ENCODE results near the gene WFDC1.
"Not testable (repeated sequence)": the region's sequence is repeated elsewhere in the genome, so short reads cannot be mapped to it uniquely, and the experiment has no call there.

WFDC1 gene

DNA sequence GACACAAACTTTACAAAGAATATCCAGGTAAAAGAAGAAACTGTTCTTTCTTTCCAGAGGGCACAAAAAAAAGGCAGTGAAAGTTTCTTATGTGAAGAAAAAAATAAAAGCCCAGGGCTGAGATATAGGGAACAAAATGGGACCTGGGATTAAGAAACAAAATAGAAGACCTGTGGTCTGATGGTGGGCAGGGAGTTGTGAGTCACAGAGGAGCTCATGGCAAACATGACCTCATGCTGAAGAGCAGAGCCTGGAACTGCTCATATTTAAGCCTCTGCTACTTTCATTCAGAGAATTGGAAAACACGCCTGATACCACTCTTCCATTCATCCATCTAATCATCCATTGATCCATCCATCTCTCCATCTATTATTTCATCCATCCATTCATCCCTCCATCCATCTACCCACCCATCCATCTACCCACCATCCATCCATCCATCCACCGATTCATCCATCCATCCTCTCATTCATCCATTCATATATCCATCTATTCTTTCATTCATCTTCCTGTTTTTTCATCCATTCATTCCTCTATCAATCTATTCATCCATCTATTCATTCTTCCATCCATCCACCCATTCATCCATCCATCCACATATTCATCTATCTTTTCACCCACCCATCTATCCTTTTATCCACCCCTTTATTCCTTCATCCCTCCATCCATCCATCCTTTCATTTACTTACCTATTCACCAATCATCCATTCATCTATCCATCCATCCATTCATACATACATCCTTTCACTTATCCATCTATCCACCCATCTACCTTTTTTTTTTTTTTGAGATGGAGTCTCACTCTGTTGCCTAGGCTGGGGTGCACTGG, 30.0 kb downstream of the WFDC1 start:
- H3K36me3 Mint-ChIP-seq = no peaks in the 10 kb centered on the region
- no peak overlapping the region for H3K4me3 Mint-ChIP-seq
- H3K27ac Mint-ChIP-seq = no peak overlapping the region
- H3K9me3 Mint-ChIP-seq = no peaks in the 10 kb centered on the region
- no peak for ATAC-seq
- peaks cover 11% of the 10 kb centered on the region for H3K27me3 Mint-ChIP-seq
- no peaks in the 10 kb centered on the region for H3K4me1 Mint-ChIP-seq

DNA sequence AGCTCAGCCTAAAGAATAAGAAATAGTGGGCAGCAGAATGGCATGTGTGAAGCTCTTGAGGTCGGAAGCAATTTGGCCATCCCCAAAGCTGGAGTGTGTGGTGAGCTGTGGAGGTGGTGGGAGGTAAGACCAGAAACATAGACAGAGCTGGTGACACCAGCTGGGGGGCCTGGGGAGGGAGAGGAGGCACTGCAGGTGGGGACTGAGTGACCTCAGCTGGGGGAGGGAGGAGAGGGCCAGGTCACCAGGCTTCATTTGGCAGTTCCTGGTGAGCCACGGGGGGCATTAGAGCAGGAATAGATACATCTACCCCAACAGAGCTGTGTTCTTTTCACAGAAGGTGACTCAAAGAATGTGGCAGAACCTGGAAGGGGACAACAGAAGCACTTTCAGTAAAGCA, 31.9 kb downstream of the WFDC1 start:
- no peak for ATAC-seq
- Mint-ChIP-seq H3K9me3 (no peaks in the 10 kb centered on the region), H3K4me3 (no peak overlapping the region), H3K27ac (no peak overlapping the region), H3K4me1 (no peaks in the 10 kb centered on the region), H3K27me3 (peaks cover 11% of the 10 kb centered on the region), H3K36me3 (no peaks in the 10 kb centered on the region)

DNA sequence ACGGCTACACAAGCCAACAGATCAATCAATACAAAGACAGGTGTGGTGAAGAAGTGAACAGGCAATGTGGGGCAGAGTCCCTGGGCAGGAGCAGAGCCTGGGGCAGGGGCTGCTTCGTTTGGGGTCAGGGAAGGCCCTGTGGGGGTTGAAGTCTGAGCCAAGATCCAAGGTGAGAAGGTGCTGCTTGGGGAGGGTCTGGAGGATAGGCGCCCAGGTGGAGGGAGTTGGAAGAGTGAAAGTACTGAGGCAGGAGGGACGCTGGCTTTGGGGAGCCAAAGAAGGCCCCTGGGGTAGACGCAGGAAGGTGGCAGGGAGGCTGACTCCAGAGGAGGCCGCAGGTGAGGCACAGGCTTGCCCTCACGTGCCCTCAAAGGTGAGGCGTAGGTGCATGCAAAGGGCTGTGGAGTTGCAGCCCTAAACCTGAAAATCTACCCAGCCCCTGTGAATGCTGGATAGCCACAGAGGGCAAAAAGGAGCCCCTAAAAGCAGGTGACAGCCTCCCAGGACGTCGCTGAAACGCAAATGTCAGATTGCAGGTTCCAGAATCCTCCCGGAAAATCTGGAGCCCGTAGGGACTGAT, 33.3 kb downstream of the WFDC1 start:
- Mint-ChIP-seq H3K27ac (no peak overlapping the region), H3K4me3 (no peak overlapping the region), H3K27me3 (peaks cover 20% of the 10 kb centered on the region), H3K36me3 (no peaks in the 10 kb centered on the region), H3K9me3 (no peaks in the 10 kb centered on the region), H3K4me1 (no peaks in the 10 kb centered on the region)
- no peak for ATAC-seq

DNA sequence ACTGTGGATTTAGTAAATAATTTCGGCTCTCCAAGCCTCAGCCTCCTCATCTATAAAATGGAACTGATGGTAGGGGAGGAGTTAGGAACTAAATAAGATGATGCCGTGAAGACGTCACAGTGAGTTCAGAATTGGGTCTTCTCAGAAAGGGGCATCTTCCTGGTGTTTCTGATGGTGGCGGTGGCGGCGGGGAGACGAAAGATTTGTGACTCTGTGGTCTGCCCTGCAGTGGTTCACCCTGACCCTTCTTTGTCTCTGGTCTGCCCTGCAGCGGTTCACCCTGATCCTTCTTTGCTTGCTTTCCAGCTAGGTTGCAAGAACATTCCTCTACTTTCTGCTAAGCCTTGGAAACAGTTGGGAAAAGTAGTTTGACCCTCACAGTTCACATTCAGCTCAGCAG, 34.3 kb downstream of the WFDC1 start:
- Mint-ChIP-seq H3K4me3 (no peak overlapping the region), H3K36me3 (no peaks in the 10 kb centered on the region), H3K4me1 (no peaks in the 10 kb centered on the region), H3K9me3 (no peaks in the 10 kb centered on the region), H3K27me3 (peaks cover 30% of the 10 kb centered on the region), H3K27ac (no peak overlapping the region)
- no peak for ATAC-seq

DNA sequence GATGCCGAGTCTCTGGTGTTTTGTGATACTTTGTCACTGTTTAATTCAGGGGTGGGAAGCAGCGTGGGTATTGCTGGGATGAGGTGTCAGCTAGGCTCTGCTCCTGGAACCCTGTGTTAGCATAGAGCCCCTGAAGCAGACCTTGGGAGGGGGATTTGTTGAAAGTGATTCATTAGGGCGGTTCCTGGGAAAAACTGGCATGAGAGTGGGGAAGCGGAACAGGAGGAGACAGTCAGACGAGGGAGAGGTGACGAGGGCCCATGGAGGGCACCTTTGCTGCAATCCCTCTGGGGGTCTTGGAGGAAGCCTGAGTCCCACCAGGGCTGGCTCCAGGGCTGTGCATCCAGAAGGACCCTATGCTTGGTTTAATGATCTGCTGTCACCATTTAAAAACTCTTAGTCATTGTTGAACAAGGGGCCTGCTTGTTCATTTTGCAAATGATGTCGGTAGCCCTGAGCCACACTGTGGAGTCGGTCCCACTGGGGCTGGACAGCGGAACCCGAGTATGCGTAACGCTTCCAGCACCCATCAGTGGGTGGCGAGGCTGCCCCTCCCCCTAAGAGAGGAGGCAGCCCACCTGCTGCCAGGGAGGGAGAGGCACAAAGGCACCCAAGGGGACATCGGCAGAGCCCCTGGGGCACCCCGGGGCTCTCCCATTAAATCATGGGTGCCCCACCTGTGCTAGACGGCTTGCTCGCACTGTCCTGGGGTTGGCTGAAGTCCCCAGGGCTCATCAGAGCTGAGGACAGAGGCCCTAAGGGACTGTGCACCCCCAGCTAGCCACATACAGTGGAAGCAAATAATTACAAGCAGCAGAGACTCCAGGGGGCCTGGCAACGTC, 35.4 kb downstream of the WFDC1 start:
- Mint-ChIP-seq H3K4me3 (no peak overlapping the region), H3K27me3 (peaks cover 36% of the 10 kb centered on the region), H3K4me1 (no peaks in the 10 kb centered on the region), H3K9me3 (peaks cover 3% of the 10 kb centered on the region), H3K36me3 (peaks cover 3% of the 10 kb centered on the region), H3K27ac (no peak overlapping the region)
- ATAC-seq = no peak

DNA sequence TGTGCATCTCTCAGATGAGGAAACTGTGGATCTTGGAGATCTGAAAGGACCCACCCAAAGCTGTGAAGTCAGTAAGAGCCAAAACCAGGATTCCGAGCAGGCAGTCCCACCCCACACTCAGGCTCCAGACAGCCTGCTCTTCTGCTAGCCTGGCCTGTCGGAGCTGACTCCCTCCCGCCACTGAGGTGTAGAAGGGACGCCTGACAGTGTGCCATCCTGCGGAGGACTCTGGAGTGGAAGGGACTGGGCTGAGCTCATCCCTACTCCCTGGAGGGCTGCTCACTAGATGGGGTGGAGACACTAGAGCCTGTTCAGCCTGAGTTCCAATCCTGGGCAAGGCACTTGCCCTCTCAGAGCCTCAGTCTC, 36.0 kb downstream of the WFDC1 start:
- ATAC-seq = no peak
- Mint-ChIP-seq H3K4me1 (no peaks in the 10 kb centered on the region), H3K9me3 (peaks cover 8% of the 10 kb centered on the region), H3K4me3 (no peak overlapping the region), H3K27ac (no peak overlapping the region), H3K27me3 (peaks cover 42% of the 10 kb centered on the region), H3K36me3 (peaks cover 9% of the 10 kb centered on the region)

DNA sequence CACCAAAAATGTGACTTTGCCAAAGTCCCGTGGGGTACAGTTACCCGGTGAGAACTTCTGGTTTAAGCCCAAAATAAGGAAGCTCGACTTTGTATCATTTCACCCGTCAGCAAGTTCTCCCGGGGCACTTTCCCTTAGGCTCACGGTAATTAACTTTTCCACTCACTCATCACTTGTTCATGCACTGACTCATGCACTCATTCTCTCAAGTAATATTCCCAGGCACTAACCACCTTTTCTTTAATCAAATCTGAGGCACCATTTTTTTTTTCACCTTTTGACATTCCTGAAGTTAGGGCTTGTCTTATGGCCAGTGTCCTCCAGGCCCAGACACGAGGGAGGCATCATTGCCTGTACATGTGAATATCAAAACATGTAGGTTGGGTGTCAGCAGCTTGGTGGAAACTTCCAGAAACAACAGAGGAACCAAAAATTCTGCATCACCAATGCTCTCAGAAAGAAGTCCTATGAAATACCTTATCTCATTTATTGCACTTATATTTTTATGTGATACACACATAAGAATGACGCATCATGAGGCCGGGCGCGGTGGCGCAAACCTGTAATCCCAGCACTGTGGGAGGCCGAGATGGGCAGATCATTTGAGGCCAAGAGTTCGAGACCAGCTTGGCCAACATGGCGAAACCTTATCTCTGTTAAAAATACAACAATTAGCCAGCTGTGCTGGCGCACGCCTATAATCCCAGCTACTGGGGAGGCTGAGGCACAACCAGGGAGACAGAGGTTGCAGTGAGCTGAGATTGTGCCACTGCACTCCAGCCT, 37.5 kb downstream of the WFDC1 start:
- Mint-ChIP-seq H3K4me1 (no peaks in the 10 kb centered on the region), H3K4me3 (no peak overlapping the region), H3K36me3 (peaks cover 12% of the 10 kb centered on the region), H3K27ac (no peak overlapping the region), H3K27me3 (peaks cover 46% of the 10 kb centered on the region), H3K9me3 (peaks cover 12% of the 10 kb centered on the region)
- ATAC-seq = no peak

DNA sequence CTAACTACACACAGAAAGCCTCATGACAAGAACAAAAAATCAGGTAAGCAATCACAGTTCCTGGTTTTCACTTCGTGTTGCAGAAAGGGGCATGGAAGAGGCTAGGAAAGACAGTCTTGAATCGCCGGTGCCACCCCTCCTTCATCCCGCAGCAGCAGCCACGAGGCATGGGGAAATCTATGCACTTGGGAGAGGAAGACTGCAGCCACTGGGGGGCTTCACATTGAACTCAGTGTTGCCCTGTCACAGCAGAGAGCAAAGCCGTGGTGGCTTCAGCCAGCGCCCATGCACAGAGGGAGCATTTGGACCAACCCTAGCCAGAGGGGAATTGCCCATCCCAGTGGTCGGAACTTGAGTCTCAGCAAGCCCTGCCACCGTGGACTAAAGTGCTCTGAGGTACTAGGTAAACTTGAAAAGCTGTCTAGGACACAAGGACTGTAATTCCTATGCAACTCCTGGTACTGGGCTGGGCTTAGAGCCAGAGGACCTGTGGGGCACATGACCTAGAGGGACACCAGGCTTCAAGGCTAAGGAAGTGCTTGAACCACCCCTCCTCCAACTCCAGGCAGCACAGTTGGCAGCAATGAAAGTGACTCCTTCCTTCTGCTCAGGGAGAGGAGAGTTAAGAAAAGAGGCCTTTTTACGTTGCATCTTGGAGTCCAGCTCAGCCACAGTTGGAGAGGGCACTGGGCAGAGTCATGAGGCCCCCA, 38.5 kb downstream of the WFDC1 start:
- H3K9me3 Mint-ChIP-seq = peaks cover 15% of the 10 kb centered on the region
- no peak for ATAC-seq
- peaks cover 38% of the 10 kb centered on the region for H3K27me3 Mint-ChIP-seq
- H3K4me3 Mint-ChIP-seq = no peak overlapping the region
- H3K27ac Mint-ChIP-seq = no peak overlapping the region
- H3K36me3 Mint-ChIP-seq = peaks cover 12% of the 10 kb centered on the region
- no peaks in the 10 kb centered on the region for H3K4me1 Mint-ChIP-seq

DNA sequence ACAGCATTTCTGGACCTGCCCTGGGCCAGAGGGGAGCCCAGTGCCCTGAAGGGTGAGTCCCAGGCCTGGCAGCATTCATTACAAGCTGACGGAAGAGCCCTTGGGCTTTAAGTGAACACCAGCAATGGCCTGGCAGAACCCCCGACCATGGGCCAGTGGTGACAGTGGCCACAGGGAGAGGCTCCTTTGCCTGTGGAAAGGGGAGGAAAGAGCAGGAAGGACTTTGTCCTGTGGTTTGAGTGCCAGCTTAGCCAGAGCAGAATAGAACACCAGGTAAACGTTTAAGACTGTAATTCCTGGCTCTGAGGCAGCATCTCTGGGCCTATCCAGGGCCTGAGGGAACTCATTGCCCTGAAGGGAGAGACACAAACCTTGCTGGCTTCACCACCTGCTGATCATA, 39.4 kb downstream of the WFDC1 start:
- Mint-ChIP-seq H3K27me3 (peaks cover 35% of the 10 kb centered on the region), H3K9me3 (peaks cover 15% of the 10 kb centered on the region), H3K4me1 (no peaks in the 10 kb centered on the region), H3K27ac (no peak overlapping the region), H3K4me3 (no peak overlapping the region), H3K36me3 (peaks cover 12% of the 10 kb centered on the region)
- ATAC-seq = no peak

DNA sequence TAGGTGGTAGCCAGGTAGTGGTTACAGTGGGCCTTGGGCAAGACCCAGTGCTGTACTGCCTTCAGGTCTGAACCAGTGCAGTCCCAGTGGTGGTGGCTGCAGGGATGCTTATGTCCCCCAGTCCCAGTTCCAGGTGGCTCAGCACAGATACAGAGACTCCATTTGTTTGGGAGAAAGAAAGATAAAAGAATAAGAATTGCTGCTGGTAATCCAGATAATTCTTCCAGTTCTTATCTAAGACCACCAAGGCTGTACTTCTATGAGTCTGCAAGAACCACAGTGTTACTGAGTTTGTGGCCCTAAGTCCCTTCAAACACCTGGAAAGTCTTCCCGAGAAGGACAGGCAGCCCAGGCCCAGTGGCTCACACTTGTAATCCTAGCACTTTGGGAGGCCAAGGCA, 39.8 kb downstream of the WFDC1 start:
- peaks cover 12% of the 10 kb centered on the region for H3K36me3 Mint-ChIP-seq
- no peak for ATAC-seq
- H3K27ac Mint-ChIP-seq = no peak overlapping the region
- peaks cover 15% of the 10 kb centered on the region for H3K9me3 Mint-ChIP-seq
- H3K4me1 Mint-ChIP-seq = no peaks in the 10 kb centered on the region
- no peak overlapping the region for H3K4me3 Mint-ChIP-seq
- H3K27me3 Mint-ChIP-seq = peaks cover 35% of the 10 kb centered on the region

DNA sequence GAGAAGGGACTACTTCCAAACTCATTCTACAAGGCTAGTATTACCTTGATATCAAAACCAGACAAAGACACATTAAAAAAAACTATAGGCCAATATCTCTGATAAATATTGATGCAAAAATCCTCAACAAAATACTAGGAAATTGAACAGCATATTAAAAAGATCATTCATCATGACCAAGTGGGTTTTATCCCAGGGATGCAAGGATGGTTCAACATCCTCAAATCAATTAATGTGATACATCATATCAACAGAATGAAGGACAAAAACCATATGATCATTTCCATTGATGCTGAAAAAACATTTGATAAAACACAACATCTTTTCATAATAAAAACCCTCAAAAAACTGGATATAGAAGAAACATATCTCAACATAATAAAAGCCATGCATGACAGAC, 42.6 kb downstream of the WFDC1 start:
- not testable (repeated sequence) for H3K4me1 Mint-ChIP-seq, H3K27ac Mint-ChIP-seq, ATAC-seq, H3K4me3 Mint-ChIP-seq
- Mint-ChIP-seq H3K27me3 (peaks cover 39% of the 10 kb centered on the region), H3K9me3 (peaks cover 15% of the 10 kb centered on the region), H3K36me3 (peaks cover 12% of the 10 kb centered on the region)

DNA sequence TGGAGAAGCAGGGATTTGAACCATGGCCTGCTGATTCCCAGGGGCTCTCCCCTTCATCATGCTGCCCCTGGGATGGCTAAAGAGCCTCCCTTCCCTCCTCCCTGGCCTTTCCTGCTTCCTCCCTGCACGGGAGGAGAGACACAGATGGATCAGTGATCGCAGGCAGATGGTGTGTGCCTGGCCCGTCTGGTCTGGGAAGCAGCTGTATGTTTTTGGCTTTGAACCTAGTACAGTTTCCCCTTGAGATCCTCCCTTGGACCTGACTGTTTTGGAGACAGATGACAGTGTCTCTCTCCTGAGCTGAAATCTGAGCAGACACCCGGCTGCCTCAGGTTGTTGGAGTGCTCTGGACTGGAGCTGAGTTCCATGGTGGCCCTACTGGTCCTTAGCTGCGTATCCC, 44.6 kb downstream of the WFDC1 start:
- no peak for ATAC-seq
- Mint-ChIP-seq H3K4me3 (no peak overlapping the region), H3K27ac (no peak overlapping the region), H3K27me3 (peaks cover 30% of the 10 kb centered on the region), H3K4me1 (no peaks in the 10 kb centered on the region), H3K9me3 (peaks cover 15% of the 10 kb centered on the region), H3K36me3 (peaks cover 12% of the 10 kb centered on the region)

DNA sequence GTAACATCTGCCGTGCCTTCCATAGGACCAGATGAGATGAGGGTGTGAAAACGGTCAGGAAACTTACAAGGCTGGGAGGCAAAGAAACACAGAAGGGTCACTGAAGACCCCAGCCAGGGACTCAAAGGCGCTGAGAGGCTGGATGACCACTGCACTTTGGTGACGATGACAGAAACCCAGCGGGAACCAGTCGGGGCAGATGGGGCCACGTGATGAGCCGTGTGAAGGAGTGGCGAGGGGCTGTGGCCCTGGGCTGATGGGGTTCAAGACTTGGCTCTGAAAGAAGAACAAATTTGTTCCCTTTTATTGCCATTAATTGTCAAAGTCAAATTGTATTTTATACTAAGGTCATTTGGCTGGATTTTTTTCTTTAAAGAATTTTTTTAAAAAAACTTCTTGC, 45.1 kb downstream of the WFDC1 start:
- Mint-ChIP-seq H3K9me3 (peaks cover 15% of the 10 kb centered on the region), H3K4me3 (no peak overlapping the region), H3K27me3 (peaks cover 33% of the 10 kb centered on the region), H3K36me3 (peaks cover 12% of the 10 kb centered on the region), H3K4me1 (no peaks in the 10 kb centered on the region), H3K27ac (no peak overlapping the region)
- ATAC-seq = no peak

DNA sequence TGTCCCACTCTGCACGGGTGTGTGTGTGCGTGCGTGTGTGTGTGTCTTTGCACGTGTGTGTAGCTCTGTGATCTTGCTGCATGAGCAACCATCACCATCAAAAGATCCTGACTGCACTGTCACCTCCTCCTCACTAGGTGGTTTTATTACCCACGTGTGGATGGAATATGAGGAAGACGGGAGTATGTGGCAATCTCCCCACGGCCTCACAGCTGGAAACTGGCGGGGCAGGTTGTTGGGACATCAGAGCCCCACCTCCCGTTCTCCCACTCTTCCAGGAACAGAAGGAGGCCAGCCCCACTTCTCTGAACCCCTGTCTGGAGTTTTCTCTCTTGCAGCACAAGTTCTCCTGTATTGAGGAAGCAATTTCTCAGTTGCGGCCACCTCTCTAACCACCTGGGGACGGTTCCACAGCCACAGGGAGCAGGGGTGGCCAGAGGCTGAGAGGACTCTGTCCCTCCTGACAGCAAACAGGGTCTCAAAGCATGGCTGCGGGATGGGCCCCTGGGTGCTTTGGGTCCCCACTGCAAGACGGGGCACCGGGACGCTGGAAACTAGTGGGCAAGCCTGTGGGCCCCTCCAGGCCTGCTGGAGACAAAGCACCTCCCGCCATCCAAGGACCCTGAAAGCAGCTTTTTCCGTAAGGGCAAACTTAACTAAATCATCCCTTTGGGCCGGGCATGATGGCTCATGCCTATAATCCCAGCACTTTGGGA, 45.8 kb downstream of the WFDC1 start:
- Mint-ChIP-seq H3K4me3 (no peak overlapping the region), H3K9me3 (peaks cover 10% of the 10 kb centered on the region), H3K27me3 (peaks cover 31% of the 10 kb centered on the region), H3K4me1 (no peaks in the 10 kb centered on the region), H3K36me3 (peaks cover 4% of the 10 kb centered on the region), H3K27ac (no peak overlapping the region)
- no peak for ATAC-seq
